GM13976 (cell line): ENCODE data around the gene INTS6.

Experiments
- DNase-seq: peaks from one replicate; pipeline ENCODE4 v3.0.0; 2012; ENCODE audit warnings: low spot score
- CTCF ChIP-seq: IDR thresholded peaks from 2 replicates; pipeline ENCODE4 v1.5.1; 2012; ENCODE audit warnings: borderline replicate concordance, mild to moderate bottlenecking; ENCODE audit not compliant: insufficient read depth; ENCODE audit errors: extremely low read depth, missing control alignments, control extremely low read depth
- in situ Hi-C: fragments of 300-500 bp; cut with MboI; formaldehyde crosslinking; loops from one replicate; pipeline ENCODE4 v1.12.0; 2022; ENCODE audit warnings: low sequenced_read_pairs, mixed read lengths, inconsistent platforms; ENCODE audit not compliant: unreplicated experiment

Gene INTS6

DNA sequence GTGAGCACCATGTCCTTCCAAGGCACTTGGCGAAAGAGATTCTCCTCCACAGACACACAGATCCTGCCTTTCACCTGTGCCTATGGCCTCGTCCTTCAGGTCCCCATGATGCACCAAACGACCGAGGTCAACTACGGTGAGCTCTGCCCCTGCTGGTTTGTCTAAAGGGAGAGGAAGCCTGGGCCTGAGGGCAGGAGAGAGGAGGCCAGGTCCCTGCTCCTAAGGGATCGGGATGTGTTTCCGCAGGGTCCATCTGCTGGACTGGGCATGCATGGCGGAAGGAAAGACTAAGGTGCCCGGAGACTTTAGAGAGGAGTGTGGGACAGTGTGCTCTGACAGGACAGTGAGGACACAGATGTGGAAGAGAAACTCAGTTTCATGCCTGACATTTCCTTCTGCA is 105.7 kb downstream of the INTS6 start:
- DNase-seq = no peak
- in situ Hi-C loops = no loop called here
- no peak for TF ChIP-seq CTCF

- peak; percentile 17 for DNase-seq
- no peak for TF ChIP-seq CTCF
- in situ Hi-C loops = no loop called here
Observed at GRCh38 chr13:51346397-51346796, 106.4 kb downstream of the INTS6 start.

- DNase-seq = no peak
- in situ Hi-C loops = no loop called here
- no peak for TF ChIP-seq CTCF
Observed at GRCh38 chr13:51343475-51343874, 109.4 kb downstream of the INTS6 start.

DNA sequence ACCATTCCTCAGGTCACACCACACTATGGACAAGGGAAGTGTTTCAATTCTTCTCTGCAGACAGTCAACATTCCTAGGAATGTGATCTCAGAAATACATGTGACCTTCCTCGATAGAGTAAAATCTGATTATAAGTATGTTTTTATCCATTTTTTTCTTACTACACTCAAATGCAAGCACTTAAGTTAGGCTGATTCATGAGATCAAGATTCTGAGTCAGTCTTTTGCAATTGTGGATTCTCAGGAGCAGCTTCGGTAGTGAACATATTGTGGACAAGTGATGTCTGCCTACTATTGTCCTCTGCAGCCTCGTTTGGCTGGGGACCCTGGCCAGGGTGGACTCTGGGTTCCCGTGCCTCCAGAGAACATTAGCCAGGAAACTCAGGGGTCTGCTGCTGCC is 110.1 kb downstream of the INTS6 start:
- no peak for TF ChIP-seq CTCF
- DNase-seq = no peak
- in situ Hi-C loops = no loop called here

GRCh38 chr13:51341791-51342190 is 111.0 kb downstream of the INTS6 start:
- DNase-seq = no peak
- in situ Hi-C loops = no loop called here
- TF ChIP-seq CTCF = no peak

- in situ Hi-C loops = no loop called here
- no peak for TF ChIP-seq CTCF
- no peak for DNase-seq
Observed at GRCh38 chr13:51341232-51341631, 111.6 kb downstream of the INTS6 start.
